GM19351 (cell line): ENCODE data around the gene CRYM.
"Not testable (repeated sequence)": the region's sequence is repeated elsewhere in the genome, so short reads cannot be mapped to it uniquely, and the experiment has no call there.

ENCODE experiments used
- ATAC-seq: cut with Tn5 transposase; IDR thresholded peaks from one replicate; pipeline ENCODE4 v1.9.1; 2021; ENCODE audit warnings: mild to moderate bottlenecking, moderate library complexity; ENCODE audit not compliant: unreplicated experiment

Gene CRYM

DNA sequence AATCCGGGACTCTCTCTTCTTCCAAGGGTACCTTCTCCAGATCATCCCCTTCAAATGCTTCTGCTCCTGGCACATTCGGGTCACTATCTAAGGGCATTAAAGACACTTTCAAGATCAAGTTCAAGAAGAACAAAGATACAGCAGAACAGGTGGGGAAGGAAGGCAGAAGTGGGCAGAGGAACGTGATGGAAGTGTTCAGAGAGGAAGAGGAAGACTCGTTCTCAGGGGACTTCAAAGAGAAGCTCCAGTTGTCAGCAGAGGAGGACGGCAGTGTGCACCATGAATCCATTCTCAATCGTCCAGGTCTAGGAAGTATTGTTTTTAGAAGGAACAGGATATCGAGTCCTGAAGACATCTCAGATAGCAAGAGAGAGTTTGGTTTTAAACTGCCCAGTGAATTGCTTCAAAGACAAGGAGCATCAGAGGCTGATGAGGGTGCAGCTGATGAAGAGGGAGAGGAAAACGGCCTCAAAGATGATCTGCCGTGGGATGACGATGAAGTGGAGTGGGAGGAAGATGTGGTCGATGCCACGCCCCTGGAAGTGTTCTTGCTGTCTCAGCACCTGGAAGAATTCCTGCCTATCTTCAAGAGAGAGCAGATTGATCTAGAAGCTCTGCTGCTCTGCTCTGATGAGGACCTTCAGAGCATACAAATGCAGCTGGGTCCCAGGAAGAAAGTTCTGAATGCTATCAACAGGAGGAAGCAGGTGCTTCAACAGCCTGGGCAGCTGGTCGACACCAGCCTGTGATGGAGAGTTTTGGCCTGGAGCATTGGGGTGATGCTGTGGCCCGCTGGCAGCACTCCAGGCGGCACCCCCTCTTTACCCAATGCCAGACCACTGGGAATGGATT lies 27.8 kb downstream of the CRYM start:
- no peak for ATAC-seq

DNA sequence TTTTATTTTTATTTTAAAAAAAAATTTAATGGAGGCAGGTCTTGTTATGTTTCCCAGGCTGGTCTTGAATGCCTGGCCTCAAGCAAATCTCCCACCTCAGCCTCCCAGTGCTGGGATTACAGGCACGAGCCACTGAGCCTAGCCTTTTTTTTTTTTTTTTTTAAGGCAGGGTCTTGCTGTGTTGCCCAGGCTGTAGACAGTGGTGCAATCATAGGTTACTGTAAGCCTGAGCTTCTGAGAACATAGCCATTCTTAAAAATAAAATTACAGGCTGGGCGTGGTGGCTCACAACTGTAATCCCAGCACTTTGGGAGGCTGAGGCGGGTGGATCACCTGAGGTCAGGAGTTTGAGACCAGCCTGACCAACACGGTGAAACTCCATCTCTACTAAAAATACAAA lies 29.9 kb downstream of the CRYM start:
- ATAC-seq, result not testable (repeated sequence)

GRCh38 chr16:21244518-21245215 lies 33.4 kb downstream of the CRYM start:
- no peak for ATAC-seq

DNA sequence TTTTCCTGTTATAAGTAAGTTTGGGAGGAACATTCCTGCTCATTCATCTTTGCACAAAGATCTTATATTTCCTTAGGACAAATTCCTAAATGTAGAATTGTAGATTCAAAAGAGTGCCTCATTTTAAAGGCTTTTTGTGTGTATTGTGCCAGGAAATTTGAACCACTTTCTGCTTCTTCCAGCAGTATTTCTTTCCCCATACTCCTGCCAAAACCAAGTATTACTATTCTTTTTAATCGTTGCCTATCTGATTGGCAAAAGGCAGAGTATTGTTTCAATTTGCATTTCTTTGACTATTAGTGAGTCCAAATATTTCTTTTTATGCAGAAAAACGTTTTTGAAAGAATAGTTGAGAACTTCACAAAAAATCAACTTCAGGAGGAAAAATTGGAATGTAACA lies 35.3 kb downstream of the CRYM start:
- ATAC-seq, result no peak

DNA sequence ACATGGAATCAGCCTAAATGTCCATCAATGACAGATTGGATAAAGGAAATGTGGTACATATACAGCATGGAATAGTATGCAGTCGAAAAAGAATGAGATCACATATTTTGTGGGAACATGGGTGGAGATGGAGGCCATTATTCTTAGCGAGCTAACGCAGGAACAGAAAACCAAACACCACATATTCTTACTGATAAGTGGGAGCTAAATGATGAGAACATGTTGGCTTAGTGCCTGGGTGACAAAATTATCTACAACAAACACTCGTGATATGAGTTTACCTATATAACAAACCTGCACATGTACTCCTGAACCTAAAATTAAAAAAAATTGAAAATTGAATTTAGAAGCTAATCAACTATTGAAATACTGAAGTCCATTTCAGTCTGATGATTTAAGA lies 38.4 kb downstream of the CRYM start:
- ATAC-seq, result no peak

GRCh38 chr16:21236831-21237230 lies 41.3 kb downstream of the CRYM start:
- no peak for ATAC-seq

DNA sequence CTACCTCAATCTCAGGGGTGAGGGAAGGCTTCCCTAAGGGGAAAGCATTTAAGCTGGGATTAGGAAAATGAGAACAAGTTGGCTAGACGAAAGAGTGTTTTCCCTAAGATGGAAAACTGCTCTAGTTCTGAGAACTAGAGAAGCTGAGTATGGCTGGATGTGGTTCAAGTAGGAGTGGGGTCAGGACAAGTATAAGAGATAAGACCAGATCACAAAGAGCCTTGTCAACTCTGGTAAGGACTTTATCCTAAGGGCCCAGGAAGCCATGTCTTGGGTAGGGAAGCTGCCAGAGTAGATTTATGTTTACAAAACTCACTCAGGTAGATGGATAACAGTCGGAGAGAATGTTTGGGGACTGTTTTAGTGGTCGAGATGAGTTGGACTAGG lies 42.9 kb downstream of the CRYM start:
- no peak for ATAC-seq

DNA sequence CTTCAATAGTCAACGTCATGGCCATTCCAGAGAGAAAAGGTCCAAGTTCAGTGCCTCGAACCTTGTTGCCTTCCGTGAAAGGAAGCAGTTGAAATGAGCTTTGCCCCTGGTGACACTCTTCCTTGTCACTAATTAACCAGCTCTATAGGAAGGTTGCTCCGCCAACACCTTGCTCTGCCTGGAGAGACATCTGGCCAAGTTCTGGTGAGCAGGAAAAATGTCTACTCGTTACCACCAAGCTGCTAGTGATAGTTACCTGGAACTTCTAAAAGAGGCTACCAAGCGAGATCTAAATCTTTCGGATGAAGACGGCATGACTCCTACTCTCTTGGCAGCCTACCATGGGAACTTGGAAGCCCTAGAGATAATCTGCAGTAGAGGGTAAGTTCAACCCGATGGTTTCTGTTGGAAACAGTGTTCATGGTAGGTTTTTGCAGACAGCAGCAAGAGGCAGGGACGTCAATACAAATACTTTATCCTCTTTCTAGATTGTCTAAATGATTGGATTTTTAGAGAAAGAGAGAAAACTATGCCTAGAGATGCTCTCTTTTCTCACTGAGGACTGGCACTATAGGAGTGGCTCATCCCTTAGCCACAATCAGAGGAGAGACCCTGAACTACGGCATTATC lies 44.5 kb downstream of the CRYM start, which contains the start of gene ANKS4B:
TSS of gene ANKS4B (plus strand) at position 179 of the 630 bp plus-strand sequence. CDS start at position 218, 39 bp downstream.
- ATAC-seq, result no peak

DNA sequence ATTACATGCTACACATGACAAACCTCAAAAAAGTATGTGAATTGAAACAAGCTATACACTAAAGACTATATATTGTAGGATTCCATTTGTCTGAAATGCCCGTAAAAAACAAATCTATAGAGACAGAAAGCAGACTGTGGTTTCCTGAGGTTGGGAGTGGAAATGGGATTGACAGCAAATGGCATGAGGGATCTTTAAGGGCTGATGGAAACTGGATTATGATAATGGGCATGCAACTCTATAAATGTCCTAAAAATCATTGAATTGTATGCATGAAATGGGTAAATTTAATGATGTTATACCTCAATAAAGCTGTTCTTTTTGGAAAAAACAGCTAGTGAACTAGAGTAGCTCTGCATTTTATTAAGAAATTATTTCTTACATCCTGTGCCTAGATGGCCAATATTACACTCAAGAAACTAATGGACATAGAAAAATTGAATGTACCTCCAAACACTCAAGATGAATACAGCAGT lies 45.0 kb downstream of the CRYM start:
- no peak for ATAC-seq

DNA sequence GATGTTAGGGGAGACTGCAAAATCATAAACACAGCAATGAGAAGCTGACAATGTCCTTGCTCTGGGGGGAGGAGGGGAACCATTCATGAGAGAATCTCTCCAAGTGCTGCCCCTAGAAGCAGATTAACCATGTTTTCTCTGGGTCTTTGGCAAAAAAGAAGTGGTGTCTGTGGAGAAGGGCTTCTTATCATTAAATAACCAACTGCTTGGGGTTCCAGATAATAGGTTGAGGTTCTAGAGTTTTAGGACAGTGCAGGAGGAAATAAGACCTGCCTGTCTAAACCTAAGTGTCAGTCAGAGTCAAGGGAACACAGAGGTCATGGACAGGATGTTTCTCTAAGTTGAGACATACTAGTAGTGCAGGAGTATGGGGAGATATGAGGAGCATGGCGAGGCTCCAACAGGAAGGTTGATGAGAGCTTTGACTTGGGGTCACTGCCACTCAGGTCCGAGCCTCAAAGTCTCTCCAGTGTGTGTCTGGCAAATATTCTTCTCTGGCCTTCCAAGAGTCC lies 49.7 kb downstream of the CRYM start:
- no peak for ATAC-seq

DNA sequence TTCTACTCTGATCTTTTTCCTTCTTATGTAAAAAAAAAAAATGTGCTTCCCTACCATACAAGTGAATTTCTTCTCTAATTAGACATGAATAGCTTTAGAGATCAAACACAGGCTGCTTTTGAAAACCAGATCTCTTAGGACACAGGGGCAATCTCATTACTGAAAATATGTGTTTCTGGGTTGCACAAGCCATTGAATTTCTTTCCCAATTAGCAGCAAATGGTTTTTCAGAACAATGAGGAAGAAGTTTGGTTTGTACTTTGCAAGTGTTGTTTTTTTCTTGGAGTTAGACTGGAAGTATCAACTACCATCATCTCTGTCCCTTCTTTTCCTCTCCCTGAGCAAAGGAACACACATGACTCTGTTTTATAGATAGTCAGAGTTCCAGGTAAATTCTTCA lies 50.2 kb downstream of the CRYM start:
- ATAC-seq, result no peak

DNA sequence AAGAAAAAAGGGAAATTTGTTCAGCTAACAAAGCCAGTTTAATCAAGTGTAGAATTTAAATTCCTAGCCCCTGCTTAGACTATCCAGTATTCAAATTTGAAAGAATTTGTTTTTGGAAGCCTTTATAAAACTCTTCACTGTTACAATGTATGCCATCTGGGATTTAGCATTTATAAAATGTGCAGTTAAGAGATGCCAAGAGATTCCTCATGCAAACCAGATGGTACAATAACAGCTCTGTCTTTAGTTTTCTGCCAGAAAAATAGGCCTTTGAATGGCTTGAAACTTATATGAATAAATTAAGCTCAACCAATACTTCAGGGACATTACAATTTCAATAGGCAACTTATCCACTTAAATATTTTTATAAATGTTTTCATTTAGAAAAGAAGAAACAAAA lies 51.3 kb downstream of the CRYM start:
- no peak for ATAC-seq

DNA sequence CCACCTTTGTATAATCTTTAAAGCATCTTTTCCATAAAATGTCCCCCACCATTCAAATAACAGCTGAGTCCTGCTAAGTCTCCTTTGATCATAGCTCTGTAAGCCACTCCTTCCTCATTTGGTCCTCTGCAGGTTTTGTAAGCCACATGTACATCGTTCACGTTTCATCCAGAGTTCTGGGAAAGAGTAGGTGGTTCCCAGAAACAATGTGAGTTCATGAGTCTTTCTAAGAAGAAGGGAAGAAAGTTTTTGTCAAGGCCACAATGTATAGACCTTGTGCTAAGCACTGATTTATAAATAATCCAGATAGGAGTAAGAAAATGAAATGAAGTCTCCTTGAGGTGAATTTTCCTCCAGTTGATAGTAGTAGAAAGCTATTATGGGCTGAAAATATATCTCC lies 53.3 kb downstream of the CRYM start:
- ATAC-seq, result no peak

GRCh38 chr16:21223787-21224186 lies 54.3 kb downstream of the CRYM start:
- ATAC-seq, result no peak

DNA sequence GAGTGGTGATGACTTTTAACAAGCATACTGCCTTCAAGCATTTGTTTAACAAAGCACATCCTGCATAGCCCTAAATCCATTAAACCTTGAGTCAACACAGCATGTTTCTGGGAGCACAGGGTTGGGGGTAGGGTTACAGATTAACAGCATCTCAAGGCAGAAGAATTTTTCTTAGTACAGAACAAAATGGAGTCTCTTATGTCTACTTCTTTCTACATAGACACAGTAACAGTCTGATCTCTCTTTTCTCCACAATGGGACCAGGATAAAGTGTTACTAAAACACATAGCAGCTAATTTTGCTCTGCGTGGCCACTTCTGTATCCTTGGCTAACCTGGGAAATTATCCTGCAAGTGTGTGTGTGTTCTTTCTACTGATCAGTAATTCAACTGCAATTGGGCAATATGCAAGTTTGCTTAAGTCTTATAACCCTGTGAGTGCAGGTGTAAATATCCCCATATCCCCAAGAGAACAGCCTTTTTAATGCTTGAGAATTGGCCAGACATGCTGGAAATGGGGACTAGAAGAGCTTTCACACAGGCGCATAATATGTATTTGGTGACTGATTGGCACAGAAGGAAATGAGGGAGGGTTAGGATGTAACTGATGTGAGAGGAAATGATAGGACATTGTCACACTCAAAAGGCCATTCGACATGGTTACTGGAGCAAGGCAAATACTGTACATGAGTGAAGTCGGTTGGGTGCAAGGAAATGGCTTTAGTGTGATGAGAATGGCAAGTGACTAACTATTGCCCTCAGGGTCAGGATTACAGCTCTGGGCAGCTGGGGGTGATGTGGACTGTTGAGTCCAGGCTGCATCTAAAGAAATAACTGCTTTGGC lies 55.4 kb downstream of the CRYM start:
- no peak for ATAC-seq

DNA sequence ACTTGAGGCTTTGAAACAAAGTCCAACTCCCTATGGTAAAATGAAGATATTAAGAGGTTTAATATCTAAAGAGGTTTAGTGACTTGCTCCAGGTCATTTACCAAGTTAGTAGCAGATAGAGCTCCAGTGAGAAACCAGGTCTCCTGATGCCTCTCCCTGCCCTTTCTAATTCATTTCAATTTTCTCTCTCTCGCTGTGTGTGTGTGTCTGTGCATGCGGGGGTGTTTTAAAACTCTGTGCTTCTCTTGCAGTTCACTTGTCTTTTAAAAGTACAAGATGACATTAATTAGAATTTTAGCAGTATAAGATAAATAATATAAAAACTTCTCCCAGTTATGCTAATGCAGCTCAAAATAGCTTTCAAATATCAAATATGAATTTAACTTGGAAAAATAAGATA lies 58.5 kb downstream of the CRYM start:
- no peak for ATAC-seq

DNA sequence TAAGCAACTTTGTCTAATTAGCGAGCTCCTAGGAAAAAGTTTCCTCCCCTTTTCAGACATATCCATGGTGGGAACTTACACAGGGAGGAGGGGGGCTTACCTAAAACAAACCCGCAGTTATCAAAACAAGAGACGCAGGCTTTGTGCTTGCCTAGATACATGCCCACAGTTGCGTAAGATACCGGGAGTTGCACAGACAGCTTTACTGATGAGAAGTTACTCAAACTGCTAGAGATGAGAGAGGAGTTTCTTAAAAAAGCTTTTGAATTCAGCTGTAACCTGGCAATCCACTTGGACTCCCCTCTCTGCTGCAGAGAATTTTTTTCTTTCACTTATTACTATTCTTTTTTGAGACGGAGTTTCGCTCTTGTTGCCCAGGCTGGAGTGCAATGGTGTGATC lies 59.9 kb downstream of the CRYM start:
- no peak for ATAC-seq

DNA sequence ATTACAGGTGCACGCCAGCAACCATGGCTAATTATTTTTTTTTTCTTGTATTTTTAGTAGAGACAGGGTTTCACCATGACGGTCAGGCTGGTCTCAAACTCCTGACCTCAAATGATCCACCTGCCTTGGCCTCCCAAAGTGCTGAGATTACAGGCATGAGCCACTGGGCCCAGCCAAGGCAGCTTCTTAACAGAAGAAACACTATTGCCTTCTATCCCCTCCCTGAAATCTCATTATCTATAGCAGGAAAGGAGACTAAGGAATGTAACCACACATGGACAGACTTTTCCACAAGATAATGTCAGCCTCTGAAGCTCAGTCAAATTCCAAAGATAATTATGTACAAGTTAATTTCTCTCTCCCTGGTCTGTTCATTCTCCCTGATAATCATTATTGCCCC lies 61.0 kb downstream of the CRYM start:
- ATAC-seq, result no peak

DNA sequence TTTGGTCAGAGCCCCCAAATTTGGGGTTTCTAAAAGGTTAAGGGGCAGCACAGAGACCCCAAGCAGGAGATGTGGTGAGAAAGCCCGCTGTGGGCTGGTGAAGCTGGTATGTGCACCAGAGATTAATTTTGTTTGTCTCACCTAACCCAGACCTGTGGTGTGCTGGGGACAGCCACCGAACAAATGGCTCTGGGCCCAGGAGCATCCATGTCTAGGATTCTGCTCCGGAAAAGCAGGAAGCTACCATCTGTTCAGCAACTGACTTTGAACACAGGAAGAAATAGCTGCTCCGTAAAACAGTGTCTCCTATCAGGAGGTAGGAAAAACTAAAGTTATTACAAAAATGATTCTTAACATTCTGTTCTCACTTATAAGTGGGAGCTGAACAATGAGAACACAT lies 64.0 kb downstream of the CRYM start:
- ATAC-seq, result no peak

DNA sequence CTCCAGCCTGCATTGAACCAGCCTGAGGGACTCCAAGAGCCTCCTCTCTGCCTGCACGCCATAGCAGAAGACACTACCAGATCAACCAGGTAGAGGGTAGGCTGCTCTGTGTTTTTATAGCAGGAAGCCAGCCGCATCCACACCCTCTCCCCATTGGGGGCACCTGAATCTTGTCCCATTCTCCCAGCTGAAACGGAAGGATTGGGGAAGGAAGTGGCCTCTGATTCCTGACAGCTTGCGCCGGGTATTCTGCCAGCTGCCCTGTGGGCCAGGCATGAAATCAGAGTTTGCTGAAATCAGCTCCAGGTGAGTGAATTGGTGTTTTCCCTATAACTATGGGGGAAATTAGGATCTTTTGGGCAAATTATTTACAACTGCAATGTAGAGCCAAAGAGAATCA lies 66.6 kb downstream of the CRYM start, which contains the start of gene ZP2:
TSS of gene ZP2 (minus strand) at position 89 of the 400 bp plus-strand sequence. CDS start at position 62, 27 bp downstream.
- ATAC-seq, result no peak
